K562 (cell line): Measurements from ENCODE around the gene PRPF6. TPM values are rescaled to one million over a fixed set of nuclear protein-coding genes. Genes with fewer than 3 reads are reported as not detected.

Experiments used
- ATAC-seq: fragments of 200-7000 bp; cut with Tn5 transposase; 3 replicates; pipeline ENCODE4 v1.9.1; 2020; ENCODE audit warnings: moderate library complexity
- BruUV-seq: library from RNA; stranded (reverse); fragments of 400-500 nt; replicated peaks from 2 replicates; lab custom pipeline; 2021; lab: Mats Ljungman, UMichigan
- CTCF ChIA-PET: fragments of 300-600 bp; formaldehyde crosslinking; extraction: SDS; loops from one replicate; lab custom pipeline; 2021; ENCODE audit warnings: low intra/inter-chr PET ratio; lab: Yijun Ruan, JAX
- POLR2A ChIA-PET: fragments of 300-600, 350-650 bp; sonication (Branson Sonifier 250); formaldehyde crosslinking; extraction: SDS; loops from one replicate; lab custom pipeline; 2021; ENCODE audit warnings: antibody characterized with exemption, inconsistent platforms; lab: Yijun Ruan, JAX
- DNase-seq, 4 experiments: peaks; one replicate each; pipeline versions ENCODE4 v3.0.0 to v3.0.0-alpha.2; 2011 to 2018; ENCODE audit warnings: low spot score in 3 of 4, mixed read lengths in 3 of 4; ENCODE audit errors: extremely low read depth in 1 of 4
- FAIRE-seq: peaks from 2 replicates; lab custom pipeline; 2011; peaks lifted over from hg19 to GRCh38; lab: Jason Lieb, UNC
- H2AFZ ChIP-seq: 2 replicates; pipeline ENCODE4 v1.6.0; 2011; ENCODE audit warnings: low read depth, low read length, control low read depth, inconsistent platforms
- H3K27ac ChIP-seq: fragments of 200-600 bp; 3 replicates; pipeline ENCODE4 v1.8.0; 2011; ENCODE audit warnings: low read depth, mild to moderate bottlenecking, control low read depth, inconsistent platforms, low read length, moderate library complexity, mixed read lengths; ENCODE audit errors: extremely low read depth
- H3K27me3 ChIP-seq, 2 experiments: fragments of 300-600 bp in 1 of 2; 2 replicates in 1 of 2; 3 replicates in 1 of 2; pipeline versions ENCODE4 v1.6.0 to v1.8.0; 2011; ENCODE audit warnings: inconsistent platforms in 2 of 2, low read length in 2 of 2, mild to moderate bottlenecking in 1 of 2, mixed read lengths in 1 of 2, moderate library complexity in 1 of 2; ENCODE audit not compliant: control insufficient read depth in 2 of 2, insufficient read depth in 2 of 2
- H3K36me3 ChIP-seq: fragments of 300-600 bp; 3 replicates; pipeline ENCODE4 v1.8.0; 2011; ENCODE audit warnings: mild to moderate bottlenecking, low read length, inconsistent platforms; ENCODE audit not compliant: control insufficient read depth, insufficient read depth
- H3K4me1 ChIP-seq, 2 experiments: fragments of 200-600 bp in 1 of 2; replicated peaks in 1 of 2; 2 replicates in 1 of 2; 3 replicates in 1 of 2; pipeline versions ENCODE4 v1.5.1 to v1.8.0; 2011; ENCODE audit warnings: inconsistent platforms in 2 of 2, low read length in 2 of 2, mild to moderate bottlenecking in 1 of 2, mixed read lengths in 1 of 2, moderate library complexity in 1 of 2; ENCODE audit not compliant: control insufficient read depth in 2 of 2, insufficient read depth in 2 of 2
- H3K4me2 ChIP-seq: 2 replicates; pipeline ENCODE4 v1.6.1; 2011; ENCODE audit warnings: low read length, control low read depth, inconsistent platforms, mixed read lengths; ENCODE audit not compliant: insufficient read depth
- H3K4me3 ChIP-seq: fragments of 200-600 bp; sonication (generic), shearing (Covaris generic); 2 replicates; pipeline ENCODE4 v1.5.1; 2016; ENCODE audit warnings: control low read depth, inconsistent platforms
- H3K79me2 ChIP-seq: fragments of 200-600 bp; 3 replicates; pipeline ENCODE4 v1.8.0; 2011; ENCODE audit warnings: low read length, inconsistent platforms; ENCODE audit not compliant: control insufficient read depth, insufficient read depth
- H3K9ac ChIP-seq, 2 experiments: 2 replicates each; pipeline versions ENCODE4 v1.6.0 to v1.6.1; 2011; ENCODE audit warnings: low read depth in 2 of 2, low read length in 2 of 2, control low read depth in 1 of 2, inconsistent platforms in 1 of 2, mild to moderate bottlenecking in 1 of 2, mixed read lengths in 1 of 2; ENCODE audit not compliant: insufficient read depth in 1 of 2
- H3K9me1 ChIP-seq: one replicate; pipeline ENCODE4 v1.6.0; 2011; ENCODE audit warnings: inconsistent platforms, mild to moderate bottlenecking, low read length, moderate library complexity; ENCODE audit not compliant: control insufficient read depth, insufficient read depth
- H3K9me3 ChIP-seq: replicated peaks from 2 replicates; pipeline ENCODE4 v1.5.1; 2011; ENCODE audit warnings: low read depth, low read length, inconsistent platforms; ENCODE audit not compliant: control insufficient read depth, insufficient read depth
- H4K20me1 ChIP-seq: replicated peaks from 2 replicates; pipeline ENCODE4 v1.6.1; 2011; ENCODE audit warnings: low read length, inconsistent platforms, mixed read lengths; ENCODE audit not compliant: control insufficient read depth, insufficient read depth
- MXI1 ChIP-seq: IDR thresholded peaks from 2 replicates; pipeline ENCODE4 v1.6.1; 2011; ENCODE audit warnings: low read depth, mild to moderate bottlenecking, improper control_type of control experiment, low read length
- POLR2G ChIP-seq: fragments of 200-400 bp; formaldehyde crosslinking; IDR thresholded peaks from 2 replicates; pipeline ENCODE4 v1.6.1; 2017; ENCODE audit warnings: low read depth, mild to moderate bottlenecking, antibody characterized with exemption, low read length, moderate library complexity
- WGBS: fragments of 100-300 bp; shearing (Covaris generic); methylation state at CpG from one replicate; pipeline ENCODE4 v1.1.6; 2016; ENCODE audit warnings: low coverage, mixed read lengths; ENCODE audit not compliant: insufficient coverage; ENCODE audit errors: missing lambda C conversion rate; 5-methylcytosine and 5-hydroxymethylcytosine counted together
- in situ Hi-C: fragments of 300-500 bp; cut with MboI; formaldehyde crosslinking; loops from 4 replicates; pipeline ENCODE4 v1.15.0; 2018; ENCODE audit warnings: inconsistent platforms, mixed read lengths
- intact Hi-C: fragments of 100-400 bp; cut with micrococcal nuclease; formaldehyde crosslinking; loops from 2 replicates; pipeline ENCODE4 v1.14.2; 2022
- polyA plus RNA-seq, 8 experiments: library from polyadenylated mRNA; depleted of rRNA in 4 of 8; stranded (reverse) in 5 of 8; unstranded in 3 of 8; fragments of >200 nt; fragmentation: Nextera tagmentation in 2 of 8; fragmentation: Illumina TruSeq in 1 of 8; extraction: Ambion mirVana in 2 of 8; extraction: Trizol in 1 of 8; gene quantifications; 2 replicates each; pipeline versions ENCODE4 v1.2.1 to v1.2.3, GENCODE V29; 2011 to 2014; ENCODE audit warnings: inconsistent platforms in 1 of 8, missing spikeins in 1 of 8
- total RNA-seq, 7 experiments: library from RNA; depleted of rRNA in 6 of 7; stranded (reverse); fragments of >200 nt in 6 of 7; fragmentation: Illumina TruSeq in 2 of 7; extraction: Trizol in 2 of 7; gene quantifications; 2 replicates each; pipeline versions ENCODE4 v1.2.1 to v1.2.3, GENCODE V29; 2011 to 2021; ENCODE audit warnings: low replicate concordance in 1 of 7
- TF ChIP-seq, protein P1 (sequence below): fragments of 450-650 bp; IDR thresholded peaks from 2 replicates; pipeline ENCODE4 v1.6.1; 2017; ENCODE audit warnings: mild to moderate bottlenecking, moderate library complexity

PRPF6 gene
- total and polyA plus RNA-seq, 9 of the 15 experiments (the other 6 are each of a cell fraction or from before 2014, with no cell fraction given) = 4.2 to 83.2 (median 59.9) TPM

DNA sequence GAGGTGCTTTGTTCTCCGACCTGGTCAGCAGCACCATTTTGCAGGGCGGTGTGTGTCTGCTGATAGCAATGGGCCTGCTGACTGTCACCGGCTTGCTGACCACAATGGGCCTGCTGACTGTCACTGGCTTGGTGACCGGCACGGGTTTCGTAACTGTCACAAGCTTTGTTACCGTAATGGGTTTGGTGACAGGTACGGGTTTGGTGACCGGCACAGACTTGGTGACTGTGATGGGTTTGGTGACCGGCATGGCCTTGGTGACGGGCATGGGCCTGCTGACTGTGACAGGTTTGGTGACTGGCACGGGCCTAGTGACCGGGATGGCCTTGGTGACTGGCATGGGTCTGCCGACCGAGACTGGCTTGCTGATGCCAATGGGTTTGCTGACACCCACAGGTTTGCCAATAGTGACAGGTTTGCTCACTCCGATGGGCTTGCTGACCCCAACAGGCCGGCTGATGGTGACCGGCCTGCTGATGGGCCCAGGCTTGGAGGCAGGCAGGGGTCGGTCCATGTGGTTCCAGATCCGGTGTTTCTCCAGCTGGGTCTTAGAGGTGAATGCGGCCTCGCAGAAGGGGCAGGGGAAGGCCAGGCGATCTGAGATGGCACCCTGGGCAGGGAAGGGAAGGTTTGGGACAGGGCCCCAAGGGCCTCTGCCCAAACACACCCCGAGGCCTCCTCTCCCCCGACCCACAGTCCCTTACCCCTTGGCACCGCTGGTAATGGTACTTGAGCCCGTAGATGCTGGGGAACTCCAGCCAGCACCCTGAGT is 14.6 kb upstream of the PRPF6 start:
- Histone ChIP-seq H3K4me1 (peaks cover 10 to 51% of the 10 kb centered on the region in 2 experiments), H3K27ac (no peak overlapping the region), H3K79me2 (peaks cover 21% of the 10 kb centered on the region), H3K4me2 (no peak overlapping the region), H3K9ac (peak overlapping the region in 1 of 2 experiments; percentile 45; a peak in 2 of 4 replicates), H2AFZ (no peak overlapping the region)
- DNase-seq = no peak
- in situ Hi-C loops = no loop called here
- WGBS = 97% methylated on average over 23 of the region's 27 CpGs
- TF ChIP-seq POLR2G (0 out of 2 replicates have a peak, but pooled peaks have one; percentile 27), MXI1 (no peak)
- TF ChIP-seq, protein P1, sequence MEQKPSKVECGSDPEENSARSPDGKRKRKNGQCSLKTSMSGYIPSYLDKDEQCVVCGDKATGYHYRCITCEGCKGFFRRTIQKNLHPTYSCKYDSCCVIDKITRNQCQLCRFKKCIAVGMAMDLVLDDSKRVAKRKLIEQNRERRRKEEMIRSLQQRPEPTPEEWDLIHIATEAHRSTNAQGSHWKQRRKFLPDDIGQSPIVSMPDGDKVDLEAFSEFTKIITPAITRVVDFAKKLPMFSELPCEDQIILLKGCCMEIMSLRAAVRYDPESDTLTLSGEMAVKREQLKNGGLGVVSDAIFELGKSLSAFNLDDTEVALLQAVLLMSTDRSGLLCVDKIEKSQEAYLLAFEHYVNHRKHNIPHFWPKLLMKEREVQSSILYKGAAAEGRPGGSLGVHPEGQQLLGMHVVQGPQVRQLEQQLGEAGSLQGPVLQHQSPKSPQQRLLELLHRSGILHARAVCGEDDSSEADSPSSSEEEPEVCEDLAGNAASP = no peak
- TF ChIP-seq, all 486 proteins: peak for 1
- Histone ChIP-seq H3K9me1 (no peaks in the 10 kb centered on the region), H3K4me3 (no peak overlapping the region), H3K9me3 (no peaks in the 10 kb centered on the region), H3K27me3 (no peaks in the 10 kb centered on the region), H3K36me3 (peaks cover 60% of the 10 kb centered on the region; the same call in 2 of the 3 replicates), H4K20me1 (no peaks in the 10 kb centered on the region)
- intact Hi-C loops = no loop called here
- CTCF ChIA-PET = no interaction called here
- ATAC-seq (no peak), FAIRE-seq (no peak)
- BruUV-seq = no TSS peak
- POLR2A ChIA-PET = interaction anchor here (0.5 to 1.7 kb wide), 3 partner anchors 11 to 506 kb away, joined by 3 to 9 read pairs (median 4); partner anchors contain the start of gene UCKL1
